Panc1 (cell line): Measurements from ENCODE around the gene WRAP73.

Experiments
- POLR2AphosphoS5 ChIP-seq: IDR thresholded peaks from 2 replicates; pipeline ENCODE4 v1.6.1; 2012; ENCODE audit warnings: mild to moderate bottlenecking, low read depth, low read length, moderate library complexity
- SIN3A ChIP-seq: IDR thresholded peaks from 2 replicates; pipeline ENCODE4 v1.6.1; 2012; ENCODE audit warnings: low read depth, mild to moderate bottlenecking, low read length, moderate library complexity, borderline replicate concordance; ENCODE audit not compliant: insufficient read depth
- TF ChIP-seq, protein P1 (sequence below): fragments of 450-650 bp; IDR thresholded peaks from 2 replicates; pipeline ENCODE4 v1.5.1; 2017; ENCODE audit warnings: mild to moderate bottlenecking

DNA sequence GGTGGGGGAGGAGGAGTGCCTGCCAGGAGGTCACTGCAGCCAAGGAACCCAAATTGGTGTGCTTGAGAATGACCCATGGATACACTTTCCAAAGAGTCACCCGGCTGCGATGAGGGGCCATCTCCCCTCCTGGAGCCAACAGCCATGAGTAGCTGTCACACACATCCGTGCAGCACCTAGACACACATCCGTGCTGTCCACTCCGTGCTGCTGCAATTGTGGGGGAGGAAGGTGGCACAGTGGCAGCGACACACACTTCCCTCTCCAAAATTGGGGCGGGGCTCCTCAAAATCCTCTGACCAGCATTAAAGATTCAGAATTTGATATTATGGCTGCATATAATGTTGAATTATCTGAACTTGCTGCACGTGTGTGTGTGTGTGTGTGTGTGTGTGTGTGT, 18.2 kb upstream of the WRAP73 start:
- TF ChIP-seq, protein P1, sequence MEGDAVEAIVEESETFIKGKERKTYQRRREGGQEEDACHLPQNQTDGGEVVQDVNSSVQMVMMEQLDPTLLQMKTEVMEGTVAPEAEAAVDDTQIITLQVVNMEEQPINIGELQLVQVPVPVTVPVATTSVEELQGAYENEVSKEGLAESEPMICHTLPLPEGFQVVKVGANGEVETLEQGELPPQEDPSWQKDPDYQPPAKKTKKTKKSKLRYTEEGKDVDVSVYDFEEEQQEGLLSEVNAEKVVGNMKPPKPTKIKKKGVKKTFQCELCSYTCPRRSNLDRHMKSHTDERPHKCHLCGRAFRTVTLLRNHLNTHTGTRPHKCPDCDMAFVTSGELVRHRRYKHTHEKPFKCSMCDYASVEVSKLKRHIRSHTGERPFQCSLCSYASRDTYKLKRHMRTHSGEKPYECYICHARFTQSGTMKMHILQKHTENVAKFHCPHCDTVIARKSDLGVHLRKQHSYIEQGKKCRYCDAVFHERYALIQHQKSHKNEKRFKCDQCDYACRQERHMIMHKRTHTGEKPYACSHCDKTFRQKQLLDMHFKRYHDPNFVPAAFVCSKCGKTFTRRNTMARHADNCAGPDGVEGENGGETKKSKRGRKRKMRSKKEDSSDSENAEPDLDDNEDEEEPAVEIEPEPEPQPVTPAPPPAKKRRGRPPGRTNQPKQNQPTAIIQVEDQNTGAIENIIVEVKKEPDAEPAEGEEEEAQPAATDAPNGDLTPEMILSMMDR, result no peak
- TF ChIP-seq POLR2AphosphoS5 (no peak), SIN3A (no peak)
